Cerebellar cortex (tissue), 1 donor: Measurements from ENCODE around the gene RBPJL.

Experiments
- DNase-seq: peaks from one replicate; pipeline ENCODE4 v3.0.0-alpha.2; 2015; ENCODE audit warnings: low spot score

The RBPJL gene

DNA sequence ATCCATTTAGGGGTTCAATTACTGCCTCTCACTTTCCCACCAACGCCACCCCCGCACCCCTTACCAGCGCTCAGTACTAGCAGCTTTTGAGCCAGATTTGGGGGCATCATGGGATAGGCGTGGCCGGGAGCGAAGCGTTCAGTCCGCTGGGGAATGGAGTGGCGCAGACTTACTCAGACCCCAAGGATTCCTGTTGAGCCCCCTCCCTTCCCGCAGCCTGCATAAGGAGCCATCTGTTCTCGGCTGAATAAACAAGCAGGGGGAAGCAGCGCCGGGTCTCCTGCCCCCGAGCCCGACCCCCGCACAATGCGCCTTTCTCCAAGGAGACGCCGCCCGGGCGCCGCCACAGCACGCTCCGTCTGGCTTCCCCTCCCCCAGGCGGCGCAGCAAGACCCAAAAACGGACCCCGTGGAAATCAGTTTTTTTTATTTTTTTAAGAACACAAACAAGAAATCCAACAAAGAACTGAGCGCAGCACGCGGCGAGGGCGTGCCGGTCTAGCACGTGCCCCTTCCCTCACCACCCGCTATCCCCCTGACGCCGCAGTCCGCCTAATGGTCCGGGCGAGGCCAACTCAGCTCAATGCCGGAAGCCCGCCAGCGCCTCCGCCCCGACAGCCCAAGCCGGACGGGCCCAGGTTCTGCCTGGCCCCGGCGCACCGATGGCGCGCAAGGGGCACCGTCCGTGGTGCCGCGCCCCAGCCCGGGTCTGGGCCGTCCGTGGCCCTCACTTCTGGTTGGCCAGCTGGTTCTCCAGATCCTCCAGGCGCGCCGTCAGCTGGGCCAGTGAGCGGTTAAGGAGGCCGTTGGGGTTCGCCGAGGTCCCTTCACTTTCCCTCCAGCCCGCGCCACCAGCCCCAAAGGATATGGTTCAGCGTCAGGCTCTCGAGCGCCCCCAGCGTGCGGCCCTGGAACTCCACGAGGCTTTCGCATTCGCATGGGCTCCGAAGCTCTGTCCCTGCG lies 13.3 kb upstream of the RBPJL start:
- DNase-seq, result peak; percentile 32

DNA sequence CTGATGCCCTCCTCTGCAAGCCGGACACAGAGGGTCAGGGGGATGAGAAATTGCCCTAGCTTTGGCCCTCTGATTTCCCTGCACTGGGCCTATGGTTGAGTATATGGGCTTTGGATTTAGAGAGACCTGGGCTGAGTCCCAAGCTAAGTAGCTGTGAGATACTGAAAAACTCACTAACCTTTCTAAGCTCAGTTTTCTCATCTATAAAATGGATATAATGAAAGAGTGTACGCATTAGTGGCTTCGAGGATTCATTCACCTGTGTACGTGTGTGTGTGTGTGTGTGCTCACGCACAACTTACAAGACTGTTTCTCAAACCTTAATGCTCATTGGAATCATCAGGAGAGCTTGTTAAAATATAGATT lies 12.7 kb upstream of the RBPJL start:
- no peak for DNase-seq

DNA sequence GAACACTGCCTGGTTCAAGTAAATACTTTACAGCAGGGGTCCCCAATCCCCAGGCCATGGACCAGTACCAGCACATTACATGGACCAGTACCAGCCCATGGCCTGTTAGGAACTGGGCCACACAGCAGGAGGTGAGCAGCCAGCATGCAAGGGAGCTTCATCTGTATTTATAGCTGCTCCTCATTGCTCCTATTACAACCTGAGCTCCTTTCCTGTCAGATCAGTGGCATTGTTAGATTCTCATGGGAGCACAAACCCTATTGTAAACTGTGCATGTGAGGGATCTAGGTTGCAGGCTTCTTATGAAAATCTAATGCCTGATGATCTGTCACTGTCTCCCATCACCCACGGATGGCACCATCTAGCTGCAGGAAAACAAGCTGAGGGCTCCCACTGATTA lies 12.0 kb upstream of the RBPJL start:
- DNase-seq, result no peak

DNA sequence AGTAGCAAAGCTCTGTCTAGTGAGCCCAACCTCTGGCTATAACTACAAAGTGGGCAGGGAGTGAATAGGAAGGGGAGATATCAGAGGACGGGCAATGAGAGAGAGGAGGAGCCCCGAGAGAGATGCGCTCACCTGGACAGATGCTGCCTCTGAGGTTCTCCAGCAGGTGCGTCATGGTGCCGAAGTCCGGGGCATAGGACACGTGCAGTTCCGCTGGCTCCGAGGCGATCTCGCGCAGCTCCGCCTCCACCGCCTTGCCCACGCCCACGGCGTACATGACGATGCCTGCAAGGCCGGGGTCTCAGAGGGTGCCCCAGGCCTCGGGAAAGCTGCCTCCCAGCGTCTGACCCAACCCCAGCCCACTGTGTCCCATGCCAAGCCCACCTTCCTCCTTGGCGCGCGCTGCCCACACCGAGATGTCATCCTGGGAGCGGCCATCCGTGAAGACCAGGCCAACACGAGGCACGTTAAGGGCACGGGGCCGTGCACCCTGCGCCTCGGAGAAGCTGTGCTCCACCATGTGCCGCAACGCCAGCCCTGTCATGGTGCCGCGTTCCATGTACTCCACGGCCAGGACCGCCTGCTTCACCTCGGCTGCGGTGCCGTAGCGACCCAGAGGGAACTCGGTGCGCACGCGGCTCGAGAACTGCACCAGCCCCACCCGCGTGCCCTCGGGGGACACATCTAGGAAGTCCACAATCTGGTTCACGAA lies 8.7 kb upstream of the RBPJL start:
- DNase-seq, result no peak

DNA sequence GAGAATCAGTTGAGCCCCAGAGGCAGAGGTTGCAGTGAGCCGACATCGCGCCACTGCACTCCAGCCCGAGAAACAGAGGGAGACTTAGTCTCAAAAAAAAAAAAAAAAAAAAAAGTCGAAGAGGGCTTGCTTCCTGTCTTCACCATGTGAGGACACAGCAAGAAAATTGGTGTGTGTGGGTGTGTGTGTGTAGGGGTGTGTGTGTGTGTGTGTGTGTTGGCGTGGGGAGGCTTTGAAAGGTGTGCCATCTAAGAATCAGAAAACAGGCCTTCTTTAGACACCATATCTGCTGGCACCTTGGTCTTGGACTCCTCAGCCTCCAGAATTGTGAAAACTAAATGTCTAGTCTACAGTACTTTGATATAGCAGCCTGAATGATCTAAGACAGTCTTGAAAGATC lies 6.9 kb upstream of the RBPJL start:
- no peak for DNase-seq

DNA sequence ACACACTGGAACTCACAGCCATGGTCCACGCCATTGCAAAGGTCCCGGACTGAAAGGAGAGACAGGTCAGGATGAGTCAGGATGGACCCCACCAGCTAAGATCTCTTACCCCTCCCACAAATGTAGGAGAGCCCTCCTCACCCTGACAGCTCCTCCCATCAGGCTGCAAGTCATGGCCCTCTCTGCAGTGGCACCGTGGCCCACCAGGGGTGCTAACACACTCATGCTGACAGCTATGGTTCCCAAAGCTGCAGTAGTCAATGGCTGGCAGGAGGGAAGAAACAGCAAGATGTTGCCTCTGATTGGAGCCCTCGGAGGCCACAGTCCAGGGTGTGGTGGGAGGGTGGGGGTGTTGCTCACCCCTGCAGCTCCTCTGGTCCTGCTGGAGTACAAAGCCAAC lies 5.7 kb upstream of the RBPJL start:
- peak; percentile 12 for DNase-seq

DNA sequence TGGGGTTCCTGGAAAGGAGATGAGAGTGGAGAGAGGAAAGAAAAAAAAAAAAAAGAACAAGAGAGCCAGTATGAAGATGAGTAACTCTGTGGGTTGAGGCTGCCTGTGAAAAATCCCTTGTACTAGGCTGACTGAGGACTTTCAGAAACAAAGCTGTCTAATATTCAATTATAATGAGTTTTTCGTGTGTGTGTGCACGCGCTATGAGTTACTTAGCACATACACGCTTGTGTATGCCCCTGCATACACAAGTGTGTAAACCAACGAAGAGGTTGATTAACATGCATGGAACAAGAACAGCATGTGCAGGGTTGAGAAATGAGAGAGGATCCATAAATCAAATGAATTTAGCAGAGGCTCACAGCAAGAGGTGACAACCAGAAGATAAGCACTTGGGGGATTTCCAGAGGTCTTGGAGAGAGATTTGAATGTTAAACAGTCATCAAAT lies 4.8 kb upstream of the RBPJL start:
- DNase-seq, result no peak

DNA sequence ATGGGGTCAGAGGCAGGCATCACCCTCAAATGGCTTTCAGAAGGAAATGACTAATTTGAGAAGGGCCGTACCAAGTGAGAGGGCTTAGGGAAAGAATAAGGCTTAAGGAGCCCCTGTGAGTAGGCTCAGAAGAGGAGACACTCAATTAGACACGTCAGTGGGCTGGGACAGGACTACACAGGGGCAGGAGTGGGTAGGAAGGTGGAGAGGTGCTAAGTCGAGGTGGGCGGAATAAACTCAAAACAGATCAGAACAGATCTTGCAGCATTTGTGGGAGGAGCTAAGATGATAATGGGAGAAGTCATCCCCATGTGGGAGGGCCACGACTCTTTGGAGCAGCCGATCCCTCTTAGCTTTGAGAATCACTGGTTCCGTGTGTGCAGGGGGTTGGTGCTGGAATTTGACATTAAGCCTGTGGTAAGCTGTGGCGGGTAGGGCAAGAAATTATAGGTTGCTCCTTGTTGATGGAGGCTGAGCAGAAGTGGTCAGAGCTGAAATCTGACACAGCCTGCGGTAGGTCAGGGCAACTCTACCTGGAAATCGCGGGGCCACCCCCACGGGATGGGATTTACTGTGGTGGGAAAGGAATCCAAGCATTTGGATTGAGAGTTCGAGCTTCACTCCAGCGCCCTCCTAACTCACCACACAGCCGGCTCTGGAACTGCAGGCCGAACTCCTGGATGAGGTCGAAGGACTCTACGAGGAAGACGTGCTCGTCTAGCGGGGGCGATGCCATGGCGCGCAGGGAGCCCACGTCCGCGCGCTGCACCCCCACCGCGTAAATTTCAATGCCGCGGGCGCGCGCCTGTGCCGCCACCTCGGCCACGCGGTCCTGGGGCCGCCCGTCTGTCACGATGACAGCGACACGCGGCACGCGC lies 2.8 kb upstream of the RBPJL start:
- no peak for DNase-seq

DNA sequence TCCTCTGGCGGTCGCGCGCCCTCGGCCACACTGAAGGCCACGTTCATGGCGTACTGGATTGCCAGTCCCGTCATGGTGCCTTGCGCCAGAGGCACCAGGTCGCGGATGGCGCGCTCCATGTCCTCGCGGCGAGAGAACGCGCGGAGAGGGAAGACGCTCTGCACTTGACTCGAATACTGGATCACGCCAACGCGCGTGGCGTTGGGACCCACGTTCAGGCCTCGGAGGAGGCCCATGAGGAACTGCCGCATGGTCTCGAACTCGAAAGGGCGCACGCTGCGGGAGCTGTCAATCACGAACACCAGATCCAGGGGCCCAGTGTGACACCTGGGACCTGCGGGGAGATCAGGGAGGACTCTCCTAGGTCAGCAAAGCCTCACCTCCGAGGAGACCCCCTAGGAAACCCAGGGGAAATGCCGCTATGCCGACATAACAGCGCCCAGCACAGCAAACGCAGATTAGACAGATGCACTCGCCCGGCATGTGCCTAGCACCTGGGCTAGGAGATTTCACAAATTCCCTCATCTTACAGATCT lies 2.1 kb upstream of the RBPJL start:
- no peak for DNase-seq

DNA sequence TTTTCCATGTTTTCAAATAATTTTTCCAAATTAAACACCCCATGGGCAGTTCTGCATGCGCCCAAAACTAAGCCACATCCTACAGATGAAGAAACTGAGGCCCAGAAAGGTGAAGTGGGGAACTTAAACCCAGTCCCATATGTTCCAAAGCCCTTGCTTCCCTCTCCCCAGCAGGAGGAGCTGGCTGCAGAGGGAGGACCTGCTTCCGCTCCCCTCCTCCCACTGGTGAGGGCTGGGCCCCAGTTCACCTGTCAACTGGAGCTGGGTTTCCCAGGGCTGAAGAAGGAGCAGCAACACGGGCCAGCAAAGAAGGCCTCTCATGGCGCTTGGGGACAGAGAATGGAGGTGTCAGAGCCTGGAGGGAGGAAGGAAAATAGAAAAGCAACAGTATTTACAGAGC lies 1.4 kb upstream of the RBPJL start:
- DNase-seq, result no peak

DNA sequence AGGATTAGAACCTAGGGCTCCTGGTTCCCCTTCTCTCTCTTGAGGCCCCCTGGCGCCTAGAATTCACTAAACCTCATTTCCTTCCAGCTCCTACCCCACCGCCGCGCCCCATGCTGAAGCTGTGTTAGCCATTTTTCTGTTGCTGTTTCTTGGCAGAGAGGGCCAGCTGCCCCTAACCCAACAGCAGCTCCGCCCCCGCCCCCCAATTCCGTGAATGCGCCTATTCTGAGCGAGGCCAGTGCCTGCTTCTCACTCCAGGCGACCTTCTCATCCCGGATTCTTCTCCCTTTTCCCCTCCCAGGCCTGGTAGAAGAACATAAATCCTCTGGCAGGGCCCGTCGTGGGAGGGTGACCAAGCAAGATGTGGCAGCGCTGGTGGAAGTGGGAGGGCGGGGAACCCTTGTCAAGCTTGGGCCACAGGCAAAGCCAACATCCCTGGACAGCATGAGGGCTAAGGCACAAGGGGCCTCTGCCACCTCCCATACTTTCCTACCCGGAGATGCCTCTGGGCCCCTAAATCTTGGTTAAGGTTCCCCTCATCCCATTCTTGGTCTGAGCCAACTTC lies 518 bp downstream of the RBPJL start:
- DNase-seq, result no peak

DNA sequence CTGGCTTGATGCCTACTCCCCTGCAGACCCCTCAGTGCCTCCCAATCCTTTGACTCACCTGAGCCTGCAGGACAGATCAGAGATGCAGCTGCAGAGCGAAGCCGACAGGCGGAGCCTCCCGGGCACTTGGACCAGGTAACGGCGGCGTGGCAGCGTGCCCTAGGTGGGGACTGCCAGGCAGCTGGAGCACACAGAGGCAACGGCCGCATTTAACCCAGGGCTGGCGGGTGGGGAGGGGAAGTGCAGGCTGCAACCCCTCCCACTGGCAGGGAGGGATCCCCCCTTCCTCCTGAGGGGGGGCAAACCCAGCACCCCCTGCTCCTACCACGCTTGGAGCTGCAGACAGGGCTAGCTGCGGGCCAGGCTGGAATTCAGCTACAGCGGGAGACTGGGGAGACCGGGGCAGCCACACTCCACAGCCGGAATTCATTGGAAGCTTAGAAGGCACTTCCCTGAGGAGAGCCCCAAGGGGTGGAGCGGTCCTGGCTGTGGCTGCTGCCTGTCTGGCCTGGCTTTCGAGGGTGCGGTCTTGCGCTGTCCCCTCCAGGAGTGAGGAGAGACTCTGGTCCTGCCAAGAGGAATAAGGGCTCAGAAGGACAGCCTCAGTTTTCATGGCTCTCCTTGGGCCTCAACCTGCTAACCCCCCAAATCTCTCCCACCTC lies 1.6 kb downstream of the RBPJL start, which contains the start of gene MATN4:
Gene MATN4, minus strand, starts transcription at position 183 of the 662 bp plus-strand sequence. CDS start 2,717 bp downstream, outside the sequence.
- DNase-seq, result no peak

DNA sequence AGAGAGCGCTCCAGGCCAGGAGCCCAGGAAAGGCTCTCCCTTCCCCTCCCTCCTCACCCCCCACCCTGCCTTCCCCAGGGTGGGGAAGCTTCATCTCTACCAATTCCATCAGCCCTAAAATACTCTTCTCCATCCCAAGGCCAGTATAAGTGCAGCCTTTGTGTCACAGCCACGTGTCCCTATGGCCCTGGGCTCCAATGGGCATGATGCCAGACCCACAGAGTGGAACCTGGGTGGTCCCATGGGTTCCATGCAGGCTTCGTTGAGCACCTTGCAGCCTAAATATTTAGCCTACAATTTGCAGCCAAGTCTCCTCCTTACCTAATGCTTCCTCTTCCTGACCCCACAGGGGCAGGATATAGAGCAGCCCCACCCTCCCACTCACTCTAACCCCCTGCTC lies 2.4 kb downstream of the RBPJL start:
- DNase-seq, result no peak

DNA sequence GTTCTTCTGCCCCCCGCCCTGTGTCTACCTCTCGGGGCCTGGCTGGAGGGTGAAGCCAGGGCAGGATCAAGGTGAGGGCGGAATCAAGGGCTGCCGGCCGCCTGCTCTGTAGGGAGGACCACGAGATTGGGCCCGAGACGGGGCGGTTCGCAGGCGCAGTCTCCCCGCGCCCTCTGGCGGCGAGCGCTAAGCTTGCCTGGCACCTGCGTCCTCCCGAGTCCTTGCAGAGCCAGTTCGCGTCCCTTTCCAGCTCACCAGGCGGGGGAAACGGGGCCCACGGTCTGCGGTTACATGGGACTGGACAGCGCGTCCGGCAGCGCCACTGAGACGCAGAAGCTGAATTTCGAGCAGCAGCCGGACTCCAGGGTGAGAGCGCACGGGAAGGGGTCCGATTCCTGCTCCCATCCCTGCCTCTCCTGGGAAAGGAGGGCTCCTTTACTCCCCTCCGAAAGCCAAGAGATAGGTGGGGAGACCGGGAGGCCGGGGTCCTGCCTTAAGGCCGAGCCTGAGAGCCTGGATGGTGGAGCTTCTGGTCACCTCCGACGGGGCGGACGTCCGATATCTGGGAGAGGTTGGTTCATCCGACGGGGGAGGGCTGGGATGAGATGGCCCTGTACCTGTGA lies 5.1 kb downstream of the RBPJL start:
- DNase-seq, result peak; percentile 28

DNA sequence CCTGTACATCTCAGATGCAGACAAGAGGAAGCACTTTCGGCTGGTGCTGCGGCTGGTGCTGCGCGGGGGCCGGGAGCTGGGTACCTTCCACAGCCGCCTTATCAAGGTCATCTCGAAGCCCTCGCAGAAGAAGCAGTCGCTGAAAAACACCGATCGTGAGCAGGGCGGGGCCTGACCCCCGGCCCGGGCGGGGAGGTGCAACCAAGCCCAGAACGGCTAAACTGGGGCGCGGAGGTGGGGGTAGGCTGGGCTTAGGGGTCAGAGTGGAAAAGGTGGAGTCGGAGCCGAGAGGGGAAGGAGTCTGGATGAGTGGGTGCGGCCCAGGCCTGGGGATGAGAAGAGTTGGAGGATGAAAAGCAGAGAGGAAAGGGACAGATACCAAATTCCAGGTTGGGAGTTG lies 5.6 kb downstream of the RBPJL start:
- DNase-seq, result no peak

DNA sequence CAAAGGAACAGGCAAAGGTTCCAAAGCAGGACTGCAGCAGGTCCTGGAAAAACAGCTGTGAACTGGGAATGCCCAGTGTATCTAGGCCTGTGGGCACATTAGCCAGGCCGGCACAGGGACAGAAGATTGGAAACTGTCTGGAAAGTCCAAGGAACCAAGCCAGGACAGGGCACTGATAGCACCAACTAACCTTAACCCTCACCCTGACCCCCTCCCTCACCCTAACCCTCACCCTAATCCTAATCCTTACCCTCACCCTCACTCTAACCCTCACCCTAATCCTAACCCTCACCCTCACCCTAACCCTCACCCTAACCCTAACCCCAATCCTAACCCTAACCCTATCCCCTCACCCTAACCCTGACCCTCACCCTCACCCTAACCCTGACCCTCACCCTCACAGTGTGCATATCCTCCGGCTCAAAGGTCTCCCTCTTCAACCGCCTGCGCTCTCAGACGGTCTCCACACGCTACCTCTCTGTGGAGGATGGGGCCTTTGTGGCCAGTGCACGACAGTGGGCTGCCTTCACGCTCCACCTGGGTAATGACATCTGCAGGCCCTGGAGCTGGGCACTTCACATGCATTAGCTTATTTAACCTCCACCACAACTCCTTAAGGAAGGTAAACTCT lies 6.5 kb downstream of the RBPJL start:
- no peak for DNase-seq

DNA sequence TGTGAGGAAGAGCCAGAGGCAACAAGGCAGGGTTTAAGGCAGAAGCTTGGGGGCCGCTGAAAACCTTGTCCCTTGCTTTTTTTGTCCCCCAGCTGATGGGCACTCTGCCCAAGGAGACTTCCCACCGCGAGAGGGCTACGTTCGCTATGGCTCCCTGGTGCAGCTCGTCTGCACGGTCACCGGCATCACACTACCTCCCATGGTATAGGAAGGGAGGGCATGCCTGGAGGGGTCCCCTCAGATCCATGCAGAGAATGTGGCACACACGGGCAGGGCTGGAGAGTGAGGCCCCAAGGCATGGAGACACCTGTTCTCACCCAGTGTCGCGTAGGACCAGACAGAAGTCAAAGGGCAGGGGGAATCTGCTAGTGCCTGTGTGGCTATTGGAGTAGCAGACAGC lies 7.3 kb downstream of the RBPJL start:
- DNase-seq, result no peak

DNA sequence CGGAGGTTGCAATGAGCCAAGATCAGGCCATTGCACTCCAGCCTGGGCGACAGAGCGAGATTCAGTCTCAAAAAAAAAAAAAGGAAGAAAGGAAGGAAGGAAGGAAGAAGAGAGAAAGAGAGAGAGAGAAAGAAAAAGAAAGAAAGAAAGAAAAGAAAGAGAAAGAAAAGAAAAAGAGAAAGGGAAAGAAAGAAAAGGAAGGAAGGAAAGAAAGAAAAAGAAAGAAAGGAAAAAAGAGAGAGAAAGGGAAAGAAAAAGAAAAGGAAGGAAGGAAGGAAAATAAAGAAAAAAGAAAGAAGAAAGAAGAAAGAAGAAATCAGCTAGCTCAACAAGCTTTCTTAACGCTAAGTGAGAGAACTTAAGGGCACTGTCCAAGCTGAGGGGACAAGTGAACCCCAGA lies 9.0 kb downstream of the RBPJL start:
- DNase-seq, result no peak

DNA sequence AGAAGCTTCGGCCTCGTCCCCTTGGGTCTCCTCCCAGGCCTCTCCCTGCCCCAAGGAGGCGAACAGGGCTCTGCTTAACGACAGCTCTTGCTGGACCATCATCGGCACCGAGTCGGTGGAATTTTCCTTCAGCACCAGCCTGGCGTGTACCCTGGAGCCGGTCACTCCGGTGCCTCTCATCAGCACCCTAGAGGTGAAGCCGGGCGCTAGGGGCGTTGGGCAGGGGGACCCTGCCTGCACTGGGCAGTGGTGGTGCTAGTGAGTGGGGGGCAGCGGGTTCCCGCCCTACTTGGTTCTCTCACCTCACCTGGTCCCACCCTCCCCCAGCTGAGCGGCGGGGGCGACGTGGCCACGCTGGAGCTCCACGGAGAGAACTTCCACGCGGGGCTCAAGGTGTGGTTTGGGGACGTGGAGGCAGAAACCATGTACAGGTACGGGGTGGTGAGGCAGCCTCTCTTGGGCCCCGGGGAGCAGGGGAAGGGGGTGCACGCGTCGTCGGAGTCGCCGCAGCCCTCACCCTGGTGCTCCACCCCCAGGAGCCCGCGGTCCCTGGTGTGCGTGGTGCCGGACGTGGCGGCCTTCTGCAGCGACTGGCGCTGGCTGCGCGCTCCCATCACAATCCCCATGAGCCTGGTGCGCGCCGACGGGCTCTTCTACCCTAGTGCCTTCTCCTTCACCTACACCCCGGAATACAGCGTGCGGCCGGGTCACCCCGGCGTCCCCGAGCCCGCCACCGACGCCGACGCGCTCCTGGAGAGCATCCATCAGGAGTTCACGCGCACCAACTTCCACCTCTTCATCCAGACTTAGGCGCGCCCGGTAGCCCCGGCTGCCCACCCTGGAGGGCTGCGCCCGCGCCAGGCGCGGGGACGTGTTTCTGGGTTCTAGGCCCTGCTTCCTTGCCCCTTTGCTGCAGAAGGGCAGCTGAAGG lies 9.8 kb downstream of the RBPJL start:
- no peak for DNase-seq
